Gastrocnemius medialis (tissue), 4 donors: ENCODE data around the gene AQP12A.

ENCODE experiments used
- POLR2A ChIP-seq, 2 donors: fragments of 450-650 bp; IDR thresholded peaks; one replicate each; pipeline ENCODE4 v1.6.1; 2017; ENCODE audit warnings: antibody characterized with exemption in 2 of 2, mild to moderate bottlenecking in 2 of 2, moderate library complexity in 2 of 2
- TF ChIP-seq, protein P1 (sequence below), 5 experiments: fragments of 450-650 bp in 3 of 5; fragments of 200-600 bp in 2 of 5; sonication (generic) in 2 of 5; IDR thresholded peaks in 4 of 5; conservative IDR thresholded peaks in 1 of 5; 1 replicate in 4 of 5; 2 replicates in 1 of 5; pipeline ENCODE4 v1.5.1; 2016 to 2019; ENCODE audit warnings: antibody characterized with exemption in 5 of 5, mild to moderate bottlenecking in 3 of 5, moderate library complexity in 3 of 5

GRCh38 chr2:240741091-240741490, 49.4 kb downstream of the AQP12A start:
- TF ChIP-seq, protein P1, sequence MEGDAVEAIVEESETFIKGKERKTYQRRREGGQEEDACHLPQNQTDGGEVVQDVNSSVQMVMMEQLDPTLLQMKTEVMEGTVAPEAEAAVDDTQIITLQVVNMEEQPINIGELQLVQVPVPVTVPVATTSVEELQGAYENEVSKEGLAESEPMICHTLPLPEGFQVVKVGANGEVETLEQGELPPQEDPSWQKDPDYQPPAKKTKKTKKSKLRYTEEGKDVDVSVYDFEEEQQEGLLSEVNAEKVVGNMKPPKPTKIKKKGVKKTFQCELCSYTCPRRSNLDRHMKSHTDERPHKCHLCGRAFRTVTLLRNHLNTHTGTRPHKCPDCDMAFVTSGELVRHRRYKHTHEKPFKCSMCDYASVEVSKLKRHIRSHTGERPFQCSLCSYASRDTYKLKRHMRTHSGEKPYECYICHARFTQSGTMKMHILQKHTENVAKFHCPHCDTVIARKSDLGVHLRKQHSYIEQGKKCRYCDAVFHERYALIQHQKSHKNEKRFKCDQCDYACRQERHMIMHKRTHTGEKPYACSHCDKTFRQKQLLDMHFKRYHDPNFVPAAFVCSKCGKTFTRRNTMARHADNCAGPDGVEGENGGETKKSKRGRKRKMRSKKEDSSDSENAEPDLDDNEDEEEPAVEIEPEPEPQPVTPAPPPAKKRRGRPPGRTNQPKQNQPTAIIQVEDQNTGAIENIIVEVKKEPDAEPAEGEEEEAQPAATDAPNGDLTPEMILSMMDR (IDR thresholded peaks at IDR 0.05 in 4 of 5, conservative IDR thresholded peaks at IDR 0.05 in 1 of 5) = no peak
- no peak for TF ChIP-seq POLR2A (IDR thresholded peaks at IDR 0.05)
